Measurements from ENCODE around the gene RAD51AP1. TPM values are rescaled to one million over a fixed set of nuclear protein-coding genes. Genes with fewer than 3 reads are reported as not detected.

Gene RAD51AP1
- total RNA-seq, 1 experiment from 2014 or later = 59.4 TPM

GRCh38 chr12:4588916-4589315, 50.2 kb downstream of the RAD51AP1 start:
- Histone ChIP-seq H3K27me3 (ENCODE audit: insufficient read depth, low read length) (no peaks in the 10 kb centered on the region), H2AFZ (ENCODE audit: low read length) (no peak overlapping the region), H4K20me1 (ENCODE audit: control insufficient read depth, insufficient read depth, insufficient read length) (no peaks in the 10 kb centered on the region), H2BK15ac (ENCODE audit: low read depth, low read length) (no peak overlapping the region), H3K79me1 (ENCODE audit: insufficient read depth, low read depth, low read length, poor library complexity, severe bottlenecking) (no peaks in the 10 kb centered on the region), H3K4me2 (ENCODE audit: insufficient read depth, insufficient read length, low read length) (no peak overlapping the region), H4K5ac (ENCODE audit: insufficient read length, low read depth, low read length) (no peak overlapping the region), H3T11ph (ENCODE audit: low read length) (no peak overlapping the region), H3K14ac (ENCODE audit: insufficient read depth, low read length) (no peak overlapping the region), H2BK12ac (ENCODE audit: insufficient read length, low read depth, low read length) (no peak overlapping the region), H3K27ac (ENCODE audit: insufficient read length, low read depth, low read length) (no peak overlapping the region), H3K9me3 (ENCODE audit: control insufficient read depth, low read depth, low read length) (no peaks in the 10 kb centered on the region), H3K4ac (ENCODE audit: low read depth, low read length) (no peak overlapping the region), H2BK20ac (ENCODE audit: low read depth, low read length, poor library complexity, severe bottlenecking) (no peak overlapping the region), H2AK5ac (ENCODE audit: insufficient read length, low read length) (no peak overlapping the region), H3K9ac (ENCODE audit: extremely low read depth, insufficient read length, low read length) (no peak overlapping the region), H4K8ac (replicated peaks; ENCODE audit: insufficient read length, low read depth, low read length) (no peak overlapping the region), H3K79me2 (ENCODE audit: insufficient read depth, low read length) (no peaks in the 10 kb centered on the region), H2BK5ac (ENCODE audit: insufficient read length, low read length) (no peak overlapping the region), H3K23ac (ENCODE audit: insufficient read length, low read depth, low read length) (no peak overlapping the region), H2BK120ac (ENCODE audit: low read depth, low read length, poor library complexity, severe bottlenecking) (no peak overlapping the region), H3K4me1 (ENCODE audit: insufficient read depth, low read length) (no peaks in the 10 kb centered on the region; the same call in 1 of the 2 replicates), H3K23me2 (ENCODE audit: insufficient read length, low read depth, low read length, poor library complexity, severe bottlenecking) (no peaks in the 10 kb centered on the region), H3K56ac (ENCODE audit: insufficient read length, low read depth, low read length) (no peak overlapping the region), H3K18ac (ENCODE audit: insufficient read length, low read depth, low read length) (no peak overlapping the region), H4K91ac (ENCODE audit: insufficient read length, low read depth, low read length) (no peak overlapping the region)
- no peak overlapping the region for H3K27ac Mint-ChIP-seq
- peaks cover 4% of the 10 kb centered on the region for H3K27me3 Mint-ChIP-seq (ENCODE audit: low read depth)
- TF ChIP-seq, protein P1, sequence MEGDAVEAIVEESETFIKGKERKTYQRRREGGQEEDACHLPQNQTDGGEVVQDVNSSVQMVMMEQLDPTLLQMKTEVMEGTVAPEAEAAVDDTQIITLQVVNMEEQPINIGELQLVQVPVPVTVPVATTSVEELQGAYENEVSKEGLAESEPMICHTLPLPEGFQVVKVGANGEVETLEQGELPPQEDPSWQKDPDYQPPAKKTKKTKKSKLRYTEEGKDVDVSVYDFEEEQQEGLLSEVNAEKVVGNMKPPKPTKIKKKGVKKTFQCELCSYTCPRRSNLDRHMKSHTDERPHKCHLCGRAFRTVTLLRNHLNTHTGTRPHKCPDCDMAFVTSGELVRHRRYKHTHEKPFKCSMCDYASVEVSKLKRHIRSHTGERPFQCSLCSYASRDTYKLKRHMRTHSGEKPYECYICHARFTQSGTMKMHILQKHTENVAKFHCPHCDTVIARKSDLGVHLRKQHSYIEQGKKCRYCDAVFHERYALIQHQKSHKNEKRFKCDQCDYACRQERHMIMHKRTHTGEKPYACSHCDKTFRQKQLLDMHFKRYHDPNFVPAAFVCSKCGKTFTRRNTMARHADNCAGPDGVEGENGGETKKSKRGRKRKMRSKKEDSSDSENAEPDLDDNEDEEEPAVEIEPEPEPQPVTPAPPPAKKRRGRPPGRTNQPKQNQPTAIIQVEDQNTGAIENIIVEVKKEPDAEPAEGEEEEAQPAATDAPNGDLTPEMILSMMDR (conservative IDR thresholded peaks at IDR 0.05) = no peak
- H3K4me3 Mint-ChIP-seq = no peak overlapping the region
- no peaks in the 10 kb centered on the region for H3K36me3 Mint-ChIP-seq (ENCODE audit: insufficient read depth in 1 of 3, low read depth in 3 of 3)
- DNase-seq = no peak
- H3K9me3 Mint-ChIP-seq = no peaks in the 10 kb centered on the region; a peak in 1 of 5 replicates
- 100% methylated on average over 2 of the region's 3 CpGs for WGBS (ENCODE audit: extremely low coverage, insufficient read length, low lambda C conversion rate)
- peaks cover 14 to 15% of the 10 kb centered on the region in 2 experiments for H3K4me1 Mint-ChIP-seq

Data from H9 (cell line).